ENCODE results near the gene LTC4S.

GRCh38 chr5:179795049-179795862, 1.5 kb downstream of the LTC4S start:
- TF ChIP-seq CTCF (IDR thresholded peaks at IDR 0.05 in 4 of 5, conservative IDR thresholded peaks at IDR 0.05 in 1 of 5) (no peak), POLR2A (IDR thresholded peaks at IDR 0.05) (no peak)
